ENCODE measurements around the gene WRNIP1. TPM values are rescaled to one million over a fixed set of nuclear protein-coding genes. Genes with fewer than 3 reads are reported as not detected.

Gene WRNIP1
- total and polyA plus RNA-seq, 2 of the 8 experiments (the other 6 are each of a cell fraction or from before 2014, with no cell fraction given): 38.2 to 39.2 TPM

DNA sequence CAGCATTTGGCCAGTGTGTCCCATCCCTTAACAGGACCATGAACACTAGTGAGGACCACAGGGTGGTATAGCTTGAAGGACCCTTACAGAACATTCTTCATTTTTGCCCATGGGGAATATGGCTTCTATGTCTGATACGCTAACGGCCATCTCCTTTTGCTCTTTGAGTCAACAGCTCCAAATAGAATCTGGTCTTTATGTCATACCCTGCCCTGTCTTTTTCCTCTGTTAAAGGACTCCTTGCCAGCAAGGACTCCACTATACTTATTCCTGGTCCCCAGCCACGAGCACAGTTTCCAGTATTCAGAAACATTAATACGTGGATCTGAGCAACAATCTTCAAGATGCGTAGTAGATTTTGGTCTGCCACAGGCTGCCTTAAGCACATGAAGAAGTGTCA is 53.9 kb downstream of the WRNIP1 start:
- no peak overlapping the region for H2AK5ac ChIP-seq (ENCODE audit: low read depth, low read length)
- H3K9ac ChIP-seq (replicated peaks in 1 of 4; ENCODE audit: extremely low read depth in 1 of 4, low read depth in 3 of 4, low read length in 3 of 4): no peak overlapping the region
- no peaks in the 10 kb centered on the region for H3K79me1 ChIP-seq (ENCODE audit: low read depth, low read length)
- no peak overlapping the region for H3K4me3 ChIP-seq (ENCODE audit: extremely low read depth in 1 of 4, insufficient read depth in 2 of 4, low read depth in 3 of 4, low read length in 4 of 4)
- H3K27ac ChIP-seq (ENCODE audit: low read depth, low read length): no peak overlapping the region
- H2BK15ac ChIP-seq (ENCODE audit: low read length): no peak overlapping the region
- H3K23ac ChIP-seq (ENCODE audit: insufficient read length): no peak overlapping the region
- H2BK5ac ChIP-seq (ENCODE audit: low read depth, low read length): no peak overlapping the region
- no peaks in the 10 kb centered on the region for H3K36me3 ChIP-seq (ENCODE audit: control insufficient read depth in 2 of 4, insufficient read depth in 4 of 4, low read length in 3 of 4)
- H3K9me3 ChIP-seq (ENCODE audit: insufficient read depth in 2 of 2, low read depth in 1 of 2, low read length in 1 of 2): peaks cover 4 to 6% of the 10 kb centered on the region in 2 experiments; a peak in 2 of 4 replicates
- ChIA-PET CTCF (ENCODE audit: partially characterized antibody) (interaction anchor here (1.2 to 1.6 kb wide), 4 partner anchors 23 to 133 kb away, joined by 3 to 5 read pairs (median 5); partner anchors contain the start of gene SERPINB1), POLR2A (ENCODE audit: partially characterized antibody) (interaction anchor here (0.7 to 1.9 kb wide), 2 partner anchors 29 to 51 kb away, joined by 3 read pairs; no protein-coding TSS in a partner anchor)
- H4K91ac ChIP-seq (replicated peaks; ENCODE audit: insufficient read length, low read length): no peak overlapping the region
- 94% methylated on average over 5 of the region's 5 CpGs; no CpG with 5 or more reads in 1 of the 2 experiments for WGBS, 2 experiments (ENCODE audit: extremely low coverage in 1 of 2, insufficient coverage in 1 of 2, insufficient read length in 1 of 2, insufficient replicate concordance in 2 of 2, low coverage in 1 of 2, low lambda C conversion rate in 2 of 2, missing lambda C conversion rate in 1 of 2)
- DNase-seq (ENCODE audit: low read depth in 1 of 2, low spot score in 2 of 2) (no peak), FAIRE-seq (no peak)
- H4K5ac ChIP-seq (ENCODE audit: insufficient read length, low read depth, low read length): no peak overlapping the region
- no peaks in the 10 kb centered on the region for H4K20me1 ChIP-seq (replicated peaks in 1 of 2; ENCODE audit: control insufficient read depth in 1 of 2, insufficient read depth in 2 of 2, low read length in 2 of 2)
- no peaks in the 10 kb centered on the region for H3K27me3 ChIP-seq (replicated peaks in 1 of 4; ENCODE audit: control insufficient read depth in 3 of 4, extremely low read depth in 1 of 4, insufficient read depth in 3 of 4, low read length in 3 of 4)
- H3K18ac ChIP-seq (ENCODE audit: extremely low read depth, low read length): no peak overlapping the region
- H2BK20ac ChIP-seq (ENCODE audit: low read length): no peak overlapping the region
- no peak overlapping the region for H3K14ac ChIP-seq (ENCODE audit: insufficient read length)
- no peaks in the 10 kb centered on the region for H3K79me2 ChIP-seq (ENCODE audit: control insufficient read depth in 1 of 2, insufficient read depth in 2 of 2, low read length in 2 of 2)
- no peak overlapping the region for H3K56ac ChIP-seq (replicated peaks; ENCODE audit: insufficient read length, low read depth, low read length)
- H2BK12ac ChIP-seq (ENCODE audit: low read depth, low read length): no peak overlapping the region
- H3K4me1 ChIP-seq (replicated peaks in 1 of 4; ENCODE audit: control insufficient read depth in 3 of 4, insufficient read depth in 4 of 4, low read length in 3 of 4): no peaks in the 10 kb centered on the region
- no peaks in the 10 kb centered on the region; the same call in 1 of the 2 replicates for H3K23me2 ChIP-seq (ENCODE audit: low read depth, low read length)
- H2BK120ac ChIP-seq (replicated peaks; ENCODE audit: low read depth, low read length): no peak overlapping the region
- H3K4me2 ChIP-seq (ENCODE audit: insufficient read depth in 1 of 2, low read depth in 2 of 2, low read length in 2 of 2): no peak overlapping the region
- H2AFZ ChIP-seq (ENCODE audit: low read length): no peak overlapping the region
- no peak overlapping the region for H4K8ac ChIP-seq (ENCODE audit: extremely low read depth, insufficient read depth, low read length)
- no peak overlapping the region for H3K4ac ChIP-seq (replicated peaks; ENCODE audit: insufficient read length, low read depth, low read length)
- TF ChIP-seq TAF7 (optimal IDR thresholded peaks at IDR 0.05; ENCODE audit: borderline replicate concordance, low read depth, low read length) (no peak), RAD21 (IDR thresholded peaks at IDR 0.05 in 1 of 2, conservative IDR thresholded peaks at IDR 0.05 in 1 of 2; ENCODE audit: low read depth in 2 of 2, low read length in 2 of 2) (no peak), MAFK (IDR thresholded peaks at IDR 0.05; ENCODE audit: low read depth, low read length) (no peak), EP300 (IDR thresholded peaks at IDR 0.05; ENCODE audit: borderline replicate concordance in 1 of 2, low read depth in 2 of 2, low read length in 2 of 2) (no peak), BRCA1 (IDR thresholded peaks at IDR 0.05; ENCODE audit: low read depth, low read length) (no peak), RNF2 (IDR thresholded peaks at IDR 0.05; ENCODE audit: borderline replicate concordance, low read depth, low read length, missing control alignments, poor library complexity, severe bottlenecking) (no peak), HDAC2 (IDR thresholded peaks at IDR 0.05; ENCODE audit: borderline replicate concordance in 1 of 2, low read depth in 2 of 2, low read length in 2 of 2) (no peak), TEAD4 (IDR thresholded peaks at IDR 0.05; ENCODE audit: low read depth, low read length) (no peak), GTF2F1 (IDR thresholded peaks at IDR 0.05; ENCODE audit: borderline replicate concordance, low read depth, low read length) (no peak), EGR1 (IDR thresholded peaks at IDR 0.05; ENCODE audit: borderline replicate concordance, low read depth, low read length) (no peak), SP1 (IDR thresholded peaks at IDR 0.05; ENCODE audit: low read depth, low read length) (no peak), CEBPB (IDR thresholded peaks at IDR 0.05; ENCODE audit: low read depth, low read length) (no peak), TAF1 (IDR thresholded peaks at IDR 0.05; ENCODE audit: low read depth, low read length) (no peak)

All from H1 (cell line).